ENCODE results near the gene SMIM7. TPM values are rescaled to one million over a fixed set of nuclear protein-coding genes. Genes with fewer than 3 reads are reported as not detected.

The SMIM7 gene
- total RNA-seq, 1 experiment from 2014 or later, result 74.4 TPM

DNA sequence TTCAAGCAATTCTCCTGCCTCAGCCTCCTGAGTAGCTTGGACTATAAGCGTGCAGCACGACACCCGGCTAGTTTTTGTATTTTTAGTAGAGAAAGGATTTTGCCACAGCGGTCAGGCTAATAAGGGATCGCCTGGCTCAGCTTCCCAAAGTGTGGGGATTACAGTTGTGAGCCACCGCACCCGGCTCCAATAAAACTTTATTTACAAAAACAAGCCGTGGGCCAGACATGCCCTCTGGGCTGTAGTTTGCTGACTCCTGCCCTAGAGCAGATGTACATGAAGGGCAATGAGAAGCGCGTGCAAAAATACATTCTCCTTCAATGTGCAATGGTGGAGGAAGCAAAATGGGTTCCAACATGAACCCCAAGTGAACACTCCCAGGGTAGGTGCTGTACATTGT is 18.2 kb downstream of the SMIM7 start:
- TF ChIP-seq, protein P1, sequence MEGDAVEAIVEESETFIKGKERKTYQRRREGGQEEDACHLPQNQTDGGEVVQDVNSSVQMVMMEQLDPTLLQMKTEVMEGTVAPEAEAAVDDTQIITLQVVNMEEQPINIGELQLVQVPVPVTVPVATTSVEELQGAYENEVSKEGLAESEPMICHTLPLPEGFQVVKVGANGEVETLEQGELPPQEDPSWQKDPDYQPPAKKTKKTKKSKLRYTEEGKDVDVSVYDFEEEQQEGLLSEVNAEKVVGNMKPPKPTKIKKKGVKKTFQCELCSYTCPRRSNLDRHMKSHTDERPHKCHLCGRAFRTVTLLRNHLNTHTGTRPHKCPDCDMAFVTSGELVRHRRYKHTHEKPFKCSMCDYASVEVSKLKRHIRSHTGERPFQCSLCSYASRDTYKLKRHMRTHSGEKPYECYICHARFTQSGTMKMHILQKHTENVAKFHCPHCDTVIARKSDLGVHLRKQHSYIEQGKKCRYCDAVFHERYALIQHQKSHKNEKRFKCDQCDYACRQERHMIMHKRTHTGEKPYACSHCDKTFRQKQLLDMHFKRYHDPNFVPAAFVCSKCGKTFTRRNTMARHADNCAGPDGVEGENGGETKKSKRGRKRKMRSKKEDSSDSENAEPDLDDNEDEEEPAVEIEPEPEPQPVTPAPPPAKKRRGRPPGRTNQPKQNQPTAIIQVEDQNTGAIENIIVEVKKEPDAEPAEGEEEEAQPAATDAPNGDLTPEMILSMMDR (IDR thresholded peaks at IDR 0.05; ENCODE audit: insufficient read depth in 1 of 2, low read depth in 1 of 2, low read length in 1 of 2, severe bottlenecking in 1 of 2, unreplicated experiment in 1 of 2), result no peak
- ChIA-PET CTCF (no interaction called here), POLR2A (no interaction called here)
- no peak overlapping the region for H3K4me3 Mint-ChIP-seq (ENCODE audit: unreplicated experiment)
- H3K27me3 ChIP-seq (replicated peaks; ENCODE audit: control insufficient read depth, insufficient read depth, low read length), result no peaks in the 10 kb centered on the region
- intact Hi-C loops (cut with micrococcal nuclease; ENCODE audit: unreplicated experiment), result no loop called here
- H3K36me3 Mint-ChIP-seq (ENCODE audit: insufficient read depth, unreplicated experiment), result peaks cover 61% of the 10 kb centered on the region
- no peaks in the 10 kb centered on the region for H3K36me3 ChIP-seq (ENCODE audit: control insufficient read depth, insufficient read depth, low read length)
- H3K4me1 Mint-ChIP-seq (ENCODE audit: low read depth, unreplicated experiment), result no peaks in the 10 kb centered on the region
- H3K27ac Mint-ChIP-seq (ENCODE audit: unreplicated experiment), result no peak overlapping the region
- H3K4me1 ChIP-seq, result no peaks in the 10 kb centered on the region
- DNase-seq, result no peak
- no peak overlapping the region for H3K4me3 ChIP-seq (ENCODE audit: low read depth, low read length)
- no peaks in the 10 kb centered on the region for H3K27me3 Mint-ChIP-seq (ENCODE audit: insufficient read depth, unreplicated experiment)
- no TSS peak for BruUV-seq (replicated peaks)
- no peaks in the 10 kb centered on the region for H3K9me3 Mint-ChIP-seq (ENCODE audit: unreplicated experiment)
- H3K9me3 ChIP-seq, result no peaks in the 10 kb centered on the region

DNA sequence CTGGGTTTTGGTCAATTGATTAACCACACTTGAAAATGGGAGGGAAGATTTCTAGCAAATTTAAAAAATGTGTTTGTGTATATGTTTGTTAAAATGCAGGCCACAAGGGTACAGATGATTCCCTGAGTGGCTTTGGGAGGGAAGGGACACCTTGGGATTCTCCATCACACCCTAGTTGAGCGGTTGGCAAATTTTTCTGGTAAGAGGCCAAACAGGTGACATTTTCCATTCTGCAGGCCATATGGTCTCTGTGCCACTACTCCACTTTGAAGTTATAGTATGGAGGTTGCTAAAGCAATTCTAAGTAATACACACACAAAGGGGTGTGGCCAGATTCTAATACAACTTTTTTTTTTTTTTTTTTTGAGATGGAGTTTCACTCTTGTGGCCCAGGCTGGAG is 19.0 kb downstream of the SMIM7 start:
- H3K36me3 Mint-ChIP-seq (ENCODE audit: insufficient read depth, unreplicated experiment), result peaks cover 63% of the 10 kb centered on the region

DNA sequence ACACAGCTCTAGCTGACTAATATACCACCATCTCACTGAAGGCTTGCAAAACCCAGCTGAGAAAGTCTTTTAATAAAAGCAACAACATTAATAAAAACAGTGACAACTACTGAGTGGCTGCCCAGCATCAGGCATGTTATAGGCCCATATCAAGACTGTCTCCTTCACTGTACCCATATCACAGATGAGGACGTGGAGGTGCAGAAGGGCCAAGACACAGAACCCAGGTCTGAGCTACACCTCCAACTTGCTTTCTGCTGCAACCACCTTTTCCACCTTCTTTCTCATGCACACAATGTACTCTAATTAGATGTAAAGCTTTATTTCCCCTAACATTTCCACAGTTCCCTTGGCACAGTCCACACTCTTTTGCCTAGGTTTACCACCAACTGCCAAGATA is 21.3 kb downstream of the SMIM7 start:
- no peaks in the 10 kb centered on the region for H3K36me3 ChIP-seq (ENCODE audit: control insufficient read depth, insufficient read depth, low read length)
- BruUV-seq (replicated peaks), result no TSS peak
- POLR2A ChIA-PET, result interaction anchor here (0.8 kb wide), 1 partner anchor 16 kb away, joined by 5 read pairs; no protein-coding TSS in a partner anchor
- H3K9me3 Mint-ChIP-seq (ENCODE audit: unreplicated experiment), result no peaks in the 10 kb centered on the region
- DNase-seq, result no peak
- H3K27me3 Mint-ChIP-seq (ENCODE audit: insufficient read depth, unreplicated experiment), result no peaks in the 10 kb centered on the region
- no peak overlapping the region for H3K4me3 ChIP-seq (ENCODE audit: low read depth, low read length)
- peaks cover 58% of the 10 kb centered on the region for H3K36me3 Mint-ChIP-seq (ENCODE audit: insufficient read depth, unreplicated experiment)
- no peaks in the 10 kb centered on the region for H3K9me3 ChIP-seq
- no peaks in the 10 kb centered on the region for H3K27me3 ChIP-seq (replicated peaks; ENCODE audit: control insufficient read depth, insufficient read depth, low read length)
- H3K27ac Mint-ChIP-seq (ENCODE audit: unreplicated experiment), result no peak overlapping the region
- no peaks in the 10 kb centered on the region for H3K4me1 ChIP-seq
- H3K4me1 Mint-ChIP-seq (ENCODE audit: low read depth, unreplicated experiment), result no peaks in the 10 kb centered on the region
- CTCF ChIA-PET, result no interaction called here
- intact Hi-C loops (cut with micrococcal nuclease; ENCODE audit: unreplicated experiment), result no loop called here
- no peak overlapping the region for H3K4me3 Mint-ChIP-seq (ENCODE audit: unreplicated experiment)
- TF ChIP-seq, protein P1 (IDR thresholded peaks at IDR 0.05; ENCODE audit: insufficient read depth in 1 of 2, low read depth in 1 of 2, low read length in 1 of 2, severe bottlenecking in 1 of 2, unreplicated experiment in 1 of 2), result no peak

More for the DNA sequence above, 19.0 kb downstream of the SMIM7 start:
- no peak overlapping the region for H3K4me3 ChIP-seq (ENCODE audit: low read depth, low read length)
- DNase-seq, result no peak
- no peak overlapping the region for H3K4me3 Mint-ChIP-seq (ENCODE audit: unreplicated experiment)
- no peaks in the 10 kb centered on the region for H3K4me1 Mint-ChIP-seq (ENCODE audit: low read depth, unreplicated experiment)
- no peaks in the 10 kb centered on the region for H3K27me3 Mint-ChIP-seq (ENCODE audit: insufficient read depth, unreplicated experiment)
- no TSS peak for BruUV-seq (replicated peaks)
- no peaks in the 10 kb centered on the region for H3K9me3 Mint-ChIP-seq (ENCODE audit: unreplicated experiment)
- no peaks in the 10 kb centered on the region for H3K27me3 ChIP-seq (replicated peaks; ENCODE audit: control insufficient read depth, insufficient read depth, low read length)
- POLR2A ChIA-PET, result no interaction called here
- no peaks in the 10 kb centered on the region for H3K36me3 ChIP-seq (ENCODE audit: control insufficient read depth, insufficient read depth, low read length)
- TF ChIP-seq, protein P1 (IDR thresholded peaks at IDR 0.05; ENCODE audit: insufficient read depth in 1 of 2, low read depth in 1 of 2, low read length in 1 of 2, severe bottlenecking in 1 of 2, unreplicated experiment in 1 of 2), result no peak
- H3K27ac Mint-ChIP-seq (ENCODE audit: unreplicated experiment), result no peak overlapping the region
- intact Hi-C loops (cut with micrococcal nuclease; ENCODE audit: unreplicated experiment), result no loop called here
- H3K9me3 ChIP-seq, result no peaks in the 10 kb centered on the region
- no peaks in the 10 kb centered on the region for H3K4me1 ChIP-seq
- CTCF ChIA-PET, result no interaction called here
